ENCODE results near the gene AP3B1. TPM values are rescaled to one million over a fixed set of nuclear protein-coding genes. Genes with fewer than 3 reads are reported as not detected.

Gene AP3B1
- total and polyA plus RNA-seq, 8 donors: 42.4 to 61.2 (median 48.7) TPM

GRCh38 chr5:78243091-78243490, 51.4 kb downstream of the AP3B1 start:
- peaks cover 0 to 11% of the 10 kb centered on the region in 2 donors for H3K4me1 ChIP-seq
- ATAC-seq (no peak), DNase-seq (no peak)
- TF ChIP-seq, protein P1, sequence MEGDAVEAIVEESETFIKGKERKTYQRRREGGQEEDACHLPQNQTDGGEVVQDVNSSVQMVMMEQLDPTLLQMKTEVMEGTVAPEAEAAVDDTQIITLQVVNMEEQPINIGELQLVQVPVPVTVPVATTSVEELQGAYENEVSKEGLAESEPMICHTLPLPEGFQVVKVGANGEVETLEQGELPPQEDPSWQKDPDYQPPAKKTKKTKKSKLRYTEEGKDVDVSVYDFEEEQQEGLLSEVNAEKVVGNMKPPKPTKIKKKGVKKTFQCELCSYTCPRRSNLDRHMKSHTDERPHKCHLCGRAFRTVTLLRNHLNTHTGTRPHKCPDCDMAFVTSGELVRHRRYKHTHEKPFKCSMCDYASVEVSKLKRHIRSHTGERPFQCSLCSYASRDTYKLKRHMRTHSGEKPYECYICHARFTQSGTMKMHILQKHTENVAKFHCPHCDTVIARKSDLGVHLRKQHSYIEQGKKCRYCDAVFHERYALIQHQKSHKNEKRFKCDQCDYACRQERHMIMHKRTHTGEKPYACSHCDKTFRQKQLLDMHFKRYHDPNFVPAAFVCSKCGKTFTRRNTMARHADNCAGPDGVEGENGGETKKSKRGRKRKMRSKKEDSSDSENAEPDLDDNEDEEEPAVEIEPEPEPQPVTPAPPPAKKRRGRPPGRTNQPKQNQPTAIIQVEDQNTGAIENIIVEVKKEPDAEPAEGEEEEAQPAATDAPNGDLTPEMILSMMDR (IDR thresholded peaks at IDR 0.05): no peak
- no peaks in the 10 kb centered on the region for H3K9me3 ChIP-seq
- H3K36me3 ChIP-seq: peaks cover 0 to 17% of the 10 kb centered on the region in 2 donors
- H3K4me3 ChIP-seq: no peak overlapping the region
- no peaks in the 10 kb centered on the region for H3K27me3 ChIP-seq
- H3K27ac ChIP-seq: no peak overlapping the region
- intact Hi-C loops (cut with DNase I): no loop called here

GRCh38 chr5:78242001-78242400, 52.5 kb downstream of the AP3B1 start:
- Histone ChIP-seq H3K4me1 (peaks cover 0 to 11% of the 10 kb centered on the region in 2 donors), H3K36me3 (peaks cover 0 to 26% of the 10 kb centered on the region in 2 donors), H3K4me3 (no peak overlapping the region), H3K27ac (no peak overlapping the region), H3K27me3 (no peaks in the 10 kb centered on the region), H3K9me3 (no peaks in the 10 kb centered on the region)
- intact Hi-C loops (cut with DNase I): no loop called here
- DNase-seq (no peak), ATAC-seq (no peak)
- TF ChIP-seq, protein P1 (IDR thresholded peaks at IDR 0.05): no peak

- TF ChIP-seq, protein P1 (IDR thresholded peaks at IDR 0.05): no peak
- Histone ChIP-seq H3K27me3 (no peaks in the 10 kb centered on the region), H3K4me1 (no peaks in the 10 kb centered on the region)
Observed at GRCh38 chr5:78237911-78238310, 56.6 kb downstream of the AP3B1 start.

DNA sequence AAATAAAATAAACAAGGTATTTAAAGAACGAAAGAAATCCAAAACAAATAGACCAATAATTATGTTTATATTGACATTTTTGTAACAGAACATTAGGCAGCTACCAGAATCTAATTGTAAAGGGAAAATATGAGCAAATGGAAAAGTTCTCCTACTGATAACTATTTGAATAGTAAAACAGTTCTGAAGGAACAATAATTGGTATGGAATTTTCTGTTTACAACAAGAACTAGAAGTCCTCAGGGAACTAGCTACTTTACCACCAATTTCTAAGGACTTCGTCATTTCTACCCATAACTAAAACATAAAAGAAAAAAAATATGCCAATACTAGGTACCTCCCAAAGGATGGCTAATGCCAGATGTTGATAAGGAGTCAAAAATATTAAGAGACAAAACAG, 58.5 kb downstream of the AP3B1 start:
- intact Hi-C loops (cut with DNase I): no loop called here
- Histone ChIP-seq H3K36me3 (peaks cover 0 to 26% of the 10 kb centered on the region in 2 donors), H3K9me3 (no peaks in the 10 kb centered on the region), H3K4me1 (no peaks in the 10 kb centered on the region), H3K27me3 (no peaks in the 10 kb centered on the region), H3K27ac (no peak overlapping the region), H3K4me3 (no peak overlapping the region)
- TF ChIP-seq, protein P1 (IDR thresholded peaks at IDR 0.05): no peak
- no peak for ATAC-seq
- DNase-seq: no peak

More at GRCh38 chr5:78237911-78238310, 56.6 kb downstream of the AP3B1 start:
- H3K36me3 ChIP-seq: peaks cover 0 to 26% of the 10 kb centered on the region in 2 donors
- no peaks in the 10 kb centered on the region for H3K9me3 ChIP-seq
- intact Hi-C loops (cut with DNase I): no loop called here
- H3K4me3 ChIP-seq: no peak overlapping the region
- H3K27ac ChIP-seq: no peak overlapping the region
- DNase-seq (no peak), ATAC-seq (no peak)

- H3K27ac ChIP-seq: no peak overlapping the region
- intact Hi-C loops (cut with DNase I): no loop called here
- H3K36me3 ChIP-seq: peaks cover 0 to 22% of the 10 kb centered on the region in 2 donors
- DNase-seq (no peak), ATAC-seq (no peak)
- TF ChIP-seq, protein P1 (IDR thresholded peaks at IDR 0.05): no peak
- no peaks in the 10 kb centered on the region for H3K27me3 ChIP-seq
- H3K4me1 ChIP-seq: no peaks in the 10 kb centered on the region
- H3K9me3 ChIP-seq: no peaks in the 10 kb centered on the region
- H3K4me3 ChIP-seq: no peak overlapping the region
Observed at GRCh38 chr5:78235289-78235688, 59.2 kb downstream of the AP3B1 start.

Data from left lung (tissue), 10 donors.